Esophagus squamous epithelium (tissue), 5 donors: Measurements from ENCODE around the gene RABGAP1L. TPM values are rescaled to one million over a fixed set of nuclear protein-coding genes. Genes with fewer than 3 reads are reported as not detected.

Source experiments
- DNase-seq: peaks from one replicate; lab custom pipeline; 2025; lab: John Stamatoyannopoulos, UW
- H3K27ac ChIP-seq, 4 donors: fragments of 200-600 bp; sonication (generic); one replicate each; pipeline ENCODE4 v1.5.1; 2016 to 2019; ENCODE audit warnings: mild to moderate bottlenecking in 1 of 4
- H3K27me3 ChIP-seq, 4 donors: fragments of 200-600 bp; sonication (generic); 1 replicate in 3 of 4; 2 replicates in 1 of 4; pipeline versions ENCODE4 v1.5.1 to v1.6.0; 2017 to 2021; ENCODE audit warnings: antibody characterized with exemption in 1 of 4
- H3K36me3 ChIP-seq, 3 donors: fragments of 200-600 bp; sonication (generic); one replicate each; pipeline ENCODE4 v1.5.1; 2016 to 2019
- H3K4me1 ChIP-seq, 3 donors: fragments of 200-600 bp; sonication (generic); one replicate each; pipeline ENCODE4 v1.5.1; 2017 to 2019
- H3K4me3 ChIP-seq, 4 donors: fragments of 200-600 bp; sonication (generic); 1 replicate in 3 of 4; 2 replicates in 1 of 4; pipeline ENCODE4 v1.5.1; 2016 to 2019; ENCODE audit warnings: mild to moderate bottlenecking in 2 of 4, moderate library complexity in 1 of 4
- H3K9me3 ChIP-seq, 3 donors: fragments of 200-600 bp; sonication (generic); one replicate each; pipeline ENCODE4 v1.5.1; 2016 to 2019
- CTCF ChIP-seq, 6 experiments: fragments of 450-650 bp in 4 of 6; fragments of 200-600 bp in 2 of 6; sonication (generic) in 2 of 6; IDR thresholded peaks; one replicate each; pipeline ENCODE4 v1.5.1; 2016 to 2019; ENCODE audit warnings: antibody characterized with exemption in 6 of 6, mild to moderate bottlenecking in 4 of 6, moderate library complexity in 4 of 6
- POLR2A ChIP-seq, 4 donors: fragments of 450-650 bp; IDR thresholded peaks; one replicate each; pipeline ENCODE4 v1.6.1; 2017; ENCODE audit warnings: antibody characterized with exemption in 4 of 4, mild to moderate bottlenecking in 4 of 4, moderate library complexity in 3 of 4
- WGBS, 2 donors: methylation state at CpG; one replicate each; pipeline ENCODE4 v1.1.5; 2018; 5-methylcytosine and 5-hydroxymethylcytosine counted together
- intact Hi-C: fragments of 100-400 bp; cut with DNase I; formaldehyde crosslinking; loops from one replicate; pipeline ENCODE4 v1.15.0; 2022
- total RNA-seq, 4 donors: library from RNA; depleted of rRNA; stranded (reverse); fragments of >200 nt; gene quantifications; one replicate each; pipeline ENCODE4 v1.1.0, GENCODE V29; 2016
- donor health status: DM: yes; HTN: yes; CAD: no.

Gene RABGAP1L
- total RNA-seq, 4 donors from 2014 or later: 35.7 to 45.6 (median 41.0) TPM

DNA sequence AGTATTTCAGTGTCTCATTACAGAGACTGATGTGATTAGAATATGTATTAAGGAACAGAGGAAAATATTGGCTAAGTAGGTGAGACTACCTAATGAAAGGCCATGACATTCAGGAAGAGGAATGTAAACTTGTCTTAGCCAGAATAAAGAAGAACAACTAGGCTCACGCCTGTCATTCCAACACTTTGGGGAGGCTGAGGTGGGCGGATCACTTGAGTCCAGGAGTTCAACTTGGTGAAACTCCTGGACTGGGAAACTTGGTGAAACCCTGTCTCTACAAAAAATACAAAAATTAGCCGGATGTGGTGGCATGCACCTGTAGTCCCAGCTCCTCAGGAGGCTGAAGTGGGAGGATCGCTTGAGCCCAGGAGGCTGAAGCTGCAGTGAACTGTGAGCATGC, 825.6 kb downstream of the RABGAP1L start:
- peaks cover 0 to 4% (median 0%) of the 10 kb centered on the region in 3 donors for H3K4me1 ChIP-seq
- H3K27ac ChIP-seq: no peak overlapping the region
- no peak for TF ChIP-seq CTCF (IDR thresholded peaks at IDR 0.05)
- no peak for TF ChIP-seq POLR2A (IDR thresholded peaks at IDR 0.05)
- no peaks in the 10 kb centered on the region for H3K27me3 ChIP-seq
- WGBS, 2 donors: 94% methylated on average over 4 of the region's 4 CpGs
- no peak for DNase-seq
- intact Hi-C loops: loop anchor here (10.0 kb wide), 2 partner anchors 100 to 210 kb away; no protein-coding TSS in a partner anchor
- no peaks in the 10 kb centered on the region for H3K9me3 ChIP-seq
- no peak overlapping the region for H3K4me3 ChIP-seq
- peaks cover 0 to 91% (median 0%) of the 10 kb centered on the region in 3 donors for H3K36me3 ChIP-seq

GRCh38 chr1:174988539-174988938, 829.2 kb downstream of the RABGAP1L start:
- no peak overlapping the region for H3K4me3 ChIP-seq
- TF ChIP-seq CTCF (IDR thresholded peaks at IDR 0.05) (no peak), POLR2A (IDR thresholded peaks at IDR 0.05) (no peak)
- H3K27ac ChIP-seq: no peak overlapping the region

DNA sequence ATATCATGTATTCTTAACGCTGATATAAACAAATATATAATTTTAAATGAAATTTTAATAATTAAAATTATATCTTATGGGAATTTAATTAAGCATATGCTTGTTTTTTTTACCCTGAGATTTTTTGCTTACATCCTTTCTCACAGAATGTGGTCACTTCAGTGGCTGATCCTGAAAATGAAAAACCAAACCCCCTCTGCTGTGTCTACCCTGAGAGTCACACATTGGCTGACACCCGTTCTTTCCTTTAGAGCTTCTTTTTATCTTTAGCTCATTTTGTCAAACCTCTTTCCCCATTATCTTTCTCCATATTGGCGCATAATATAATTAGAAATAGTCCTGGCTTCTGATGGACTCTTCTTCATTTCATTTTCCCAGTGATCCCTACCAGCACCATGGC, 829.7 kb downstream of the RABGAP1L start:
- 86 to 90% methylated on average over 3 of the region's 3 CpGs for WGBS, 2 donors
- no peak for TF ChIP-seq CTCF (IDR thresholded peaks at IDR 0.05)
- intact Hi-C loops: loop anchor here (10.0 kb wide), 2 partner anchors 104 to 214 kb away; no protein-coding TSS in a partner anchor
- Histone ChIP-seq H3K4me3 (no peak overlapping the region), H3K36me3 (peaks cover 0 to 62% (median 0%) of the 10 kb centered on the region in 3 donors), H3K27me3 (no peaks in the 10 kb centered on the region), H3K27ac (no peak overlapping the region), H3K4me1 (peaks cover 0 to 13% (median 0%) of the 10 kb centered on the region in 3 donors), H3K9me3 (no peaks in the 10 kb centered on the region)
- DNase-seq: no peak

More at GRCh38 chr1:174988539-174988938, 829.2 kb downstream of the RABGAP1L start:
- no peak for DNase-seq
- H3K4me1 ChIP-seq: peaks cover 0 to 13% (median 0%) of the 10 kb centered on the region in 3 donors
- H3K36me3 ChIP-seq: peaks cover 0 to 66% (median 0%) of the 10 kb centered on the region in 3 donors
- H3K27me3 ChIP-seq: no peaks in the 10 kb centered on the region
- intact Hi-C loops: loop anchor here (10.0 kb wide), 2 partner anchors 104 to 214 kb away; no protein-coding TSS in a partner anchor
- no peaks in the 10 kb centered on the region for H3K9me3 ChIP-seq

DNA sequence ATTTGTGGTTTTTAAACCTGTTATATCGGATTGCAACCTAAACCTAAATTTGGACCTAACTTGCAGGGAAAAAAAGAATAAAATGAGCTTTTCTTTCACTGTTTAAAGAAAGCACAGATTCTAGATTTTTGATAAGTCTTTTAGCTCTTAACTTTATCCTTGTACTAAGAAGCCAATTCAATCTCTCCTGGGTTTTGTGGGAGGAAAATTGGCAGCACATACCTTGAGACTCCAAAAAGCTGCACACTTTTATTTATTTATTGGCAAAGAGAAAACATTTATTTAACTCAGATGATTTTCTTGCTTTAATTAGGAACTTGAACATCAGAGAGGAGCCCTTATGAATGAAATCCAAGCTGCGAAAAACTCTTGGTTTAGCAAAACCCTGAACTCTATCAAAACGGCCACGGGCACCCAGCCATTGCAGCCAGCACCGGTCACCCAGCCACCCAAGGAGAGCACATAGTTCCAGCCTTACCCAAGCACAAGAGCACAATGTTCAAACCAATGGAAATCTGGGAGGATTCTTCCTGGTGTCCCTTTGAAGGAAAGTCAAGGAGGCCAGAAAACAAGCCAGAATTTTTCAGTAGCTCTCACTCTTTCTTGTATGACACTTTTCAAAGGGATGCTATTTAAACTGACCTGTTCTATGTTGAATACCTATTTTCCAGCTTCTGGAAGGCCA, 830.4 kb downstream of the RABGAP1L start:
- intact Hi-C loops: loop anchor here (10.0 kb wide), 2 partner anchors 105 to 215 kb away; no protein-coding TSS in a partner anchor
- Histone ChIP-seq H3K9me3 (no peaks in the 10 kb centered on the region), H3K4me1 (peaks cover 0 to 13% (median 0%) of the 10 kb centered on the region in 3 donors), H3K27ac (peak overlapping the region; percentile 65 to 83 (median 81)), H3K36me3 (peaks cover 0 to 55% (median 0%) of the 10 kb centered on the region in 3 donors), H3K4me3 (peak overlapping the region in 1 of 4 donors; percentile 68), H3K27me3 (no peaks in the 10 kb centered on the region)
- no peak for DNase-seq
- 82 to 86% methylated on average over 5 of the region's 5 CpGs for WGBS, 2 donors
- TF ChIP-seq CTCF (IDR thresholded peaks at IDR 0.05) (no peak), POLR2A (IDR thresholded peaks at IDR 0.05) (no peak)

DNA sequence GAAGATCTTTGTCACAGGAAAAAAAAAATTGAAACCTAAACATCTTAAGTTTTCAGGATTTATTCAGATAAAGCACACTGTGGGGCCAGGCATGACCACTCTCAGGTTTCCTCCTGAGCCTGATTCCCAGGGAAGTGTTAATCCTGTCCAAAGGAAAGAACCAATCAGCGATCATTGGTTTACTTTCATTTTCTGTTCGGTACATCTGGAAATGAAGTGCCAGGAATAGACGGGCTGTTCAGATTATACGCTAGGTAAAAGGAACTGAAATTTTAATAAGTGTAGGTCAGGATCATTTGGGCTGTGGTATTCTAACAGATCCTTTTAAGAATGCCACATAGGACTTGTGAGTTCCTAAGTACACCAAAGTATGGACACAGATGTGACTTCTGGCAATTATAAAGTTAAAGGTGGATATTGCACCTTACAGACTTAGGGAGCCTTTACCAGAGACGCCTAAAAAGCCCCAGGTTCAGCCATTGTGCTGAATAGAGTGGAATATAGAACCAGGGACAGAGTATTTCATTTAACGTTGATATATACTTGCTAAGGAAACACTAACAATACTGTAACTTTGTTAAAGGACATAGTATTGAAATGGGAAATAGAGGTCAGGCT, 831.2 kb downstream of the RABGAP1L start:
- no peak for TF ChIP-seq CTCF (IDR thresholded peaks at IDR 0.05)
- no peak for TF ChIP-seq POLR2A (IDR thresholded peaks at IDR 0.05)
- Histone ChIP-seq H3K4me3 (peak overlapping the region; percentile 11 to 68 (median 40)), H3K36me3 (peaks cover 0 to 47% (median 0%) of the 10 kb centered on the region in 3 donors), H3K4me1 (peaks cover 0 to 13% (median 0%) of the 10 kb centered on the region in 3 donors), H3K27ac (peak overlapping the region; percentile 65 to 83 (median 81)), H3K9me3 (no peaks in the 10 kb centered on the region), H3K27me3 (no peaks in the 10 kb centered on the region)
- intact Hi-C loops: no loop called here
- DNase-seq: no peak
- WGBS, 2 donors: 13 to 32% methylated on average over 6 of the region's 6 CpGs
